SK-N-SH treated with all-trans-retinoic acid at 6 μM for 48 hours (cell line): Measurements from ENCODE around the gene SLC38A9.

Source experiments
- ARNTL ChIP-seq: fragments of 450-650 bp; formaldehyde crosslinking; IDR thresholded peaks from 2 replicates; pipeline ENCODE4 v1.5.0; 2020; ENCODE audit warnings: low read depth, mild to moderate bottlenecking, moderate library complexity, borderline replicate concordance
- ISL1 ChIP-seq: fragments of 250-450 bp; sonication (Bioruptor Pico); IDR thresholded peaks from 2 replicates; pipeline ENCODE4 v2.1.2; 2022; ENCODE audit warnings: mild to moderate bottlenecking, moderate library complexity
- RARB ChIP-seq: fragments of 250-450 bp; sonication (Bioruptor Pico); IDR thresholded peaks from 2 replicates; pipeline ENCODE4 v1.8.0; 2021; ENCODE audit warnings: mild to moderate bottlenecking, moderate library complexity
- TOX ChIP-seq: fragments of 250-450 bp; sonication (Bioruptor Pico); IDR thresholded peaks from 2 replicates; pipeline ENCODE4 v1.8.0; 2021; ENCODE audit warnings: mild to moderate bottlenecking, moderate library complexity, borderline replicate concordance
- ZC3H10 ChIP-seq: fragments of 250-450 bp; sonication (Bioruptor Pico); IDR thresholded peaks from 2 replicates; pipeline ENCODE4 v1.5.1; 2021; ENCODE audit warnings: mild to moderate bottlenecking, moderate library complexity
- ZNF565 ChIP-seq: fragments of 450-650 bp; formaldehyde crosslinking; conservative IDR thresholded peaks from 2 replicates; pipeline ENCODE4 v1.5.0; 2020; ENCODE audit warnings: low read depth, mild to moderate bottlenecking, moderate library complexity
- ZNF70 ChIP-seq: fragments of 450-650 bp; formaldehyde crosslinking; IDR thresholded peaks from 2 replicates; pipeline ENCODE4 v1.5.0; 2020; ENCODE audit warnings: mild to moderate bottlenecking, moderate library complexity
- TF ChIP-seq, protein P1 (sequence below): fragments of 250-450 bp; sonication (Bioruptor Pico); IDR thresholded peaks from 2 replicates; pipeline ENCODE4 v1.5.1; 2020; ENCODE audit warnings: low read depth, mild to moderate bottlenecking, moderate library complexity
- TF ChIP-seq, protein P2 (sequence below): fragments of 250-450 bp; sonication (Bioruptor Pico); IDR thresholded peaks from 2 replicates; pipeline ENCODE4 v1.8.0; 2021; ENCODE audit warnings: low read depth, mild to moderate bottlenecking, moderate library complexity, borderline replicate concordance

DNA sequence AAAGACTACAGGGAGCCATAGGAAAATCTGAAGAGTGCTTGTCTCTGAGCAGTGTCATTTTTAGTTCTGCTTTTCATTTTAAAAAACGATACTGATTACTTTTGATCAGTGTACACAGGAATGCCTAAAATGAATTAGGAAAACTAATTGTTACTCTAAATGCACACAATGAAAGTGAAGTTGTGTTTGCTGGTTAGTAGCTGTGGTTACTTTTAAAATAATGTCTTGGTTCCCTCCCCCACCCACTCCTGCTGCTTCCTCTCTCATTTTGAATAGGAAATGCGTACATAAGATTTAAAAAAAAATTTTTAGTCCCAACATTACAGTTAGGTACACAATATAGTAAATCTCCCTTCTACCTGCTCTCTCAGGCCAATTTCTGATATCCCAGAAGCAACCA lies 129.9 kb downstream of the SLC38A9 start:
- no peak for TF ChIP-seq ARNTL (CRISPR knock-in tag)
- TF ChIP-seq ZC3H10 (CRISPR knock-in tag): no peak
- no peak for TF ChIP-seq ZNF565 (CRISPR knock-in tag)
- TF ChIP-seq RARB (CRISPR knock-in tag): no peak
- no peak for TF ChIP-seq ISL1 (CRISPR knock-in tag)
- TF ChIP-seq, protein P1, sequence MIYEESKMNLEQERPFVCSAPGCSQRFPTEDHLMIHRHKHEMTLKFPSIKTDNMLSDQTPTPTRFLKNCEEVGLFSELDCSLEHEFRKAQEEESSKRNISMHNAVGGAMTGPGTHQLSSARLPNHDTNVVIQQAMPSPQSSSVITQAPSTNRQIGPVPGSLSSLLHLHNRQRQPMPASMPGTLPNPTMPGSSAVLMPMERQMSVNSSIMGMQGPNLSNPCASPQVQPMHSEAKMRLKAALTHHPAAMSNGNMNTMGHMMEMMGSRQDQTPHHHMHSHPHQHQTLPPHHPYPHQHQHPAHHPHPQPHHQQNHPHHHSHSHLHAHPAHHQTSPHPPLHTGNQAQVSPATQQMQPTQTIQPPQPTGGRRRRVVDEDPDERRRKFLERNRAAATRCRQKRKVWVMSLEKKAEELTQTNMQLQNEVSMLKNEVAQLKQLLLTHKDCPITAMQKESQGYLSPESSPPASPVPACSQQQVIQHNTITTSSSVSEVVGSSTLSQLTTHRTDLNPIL: no peak
- no peak for TF ChIP-seq ZNF70 (CRISPR knock-in tag)
- TF ChIP-seq TOX (CRISPR knock-in tag): no peak
- TF ChIP-seq, protein P2, sequence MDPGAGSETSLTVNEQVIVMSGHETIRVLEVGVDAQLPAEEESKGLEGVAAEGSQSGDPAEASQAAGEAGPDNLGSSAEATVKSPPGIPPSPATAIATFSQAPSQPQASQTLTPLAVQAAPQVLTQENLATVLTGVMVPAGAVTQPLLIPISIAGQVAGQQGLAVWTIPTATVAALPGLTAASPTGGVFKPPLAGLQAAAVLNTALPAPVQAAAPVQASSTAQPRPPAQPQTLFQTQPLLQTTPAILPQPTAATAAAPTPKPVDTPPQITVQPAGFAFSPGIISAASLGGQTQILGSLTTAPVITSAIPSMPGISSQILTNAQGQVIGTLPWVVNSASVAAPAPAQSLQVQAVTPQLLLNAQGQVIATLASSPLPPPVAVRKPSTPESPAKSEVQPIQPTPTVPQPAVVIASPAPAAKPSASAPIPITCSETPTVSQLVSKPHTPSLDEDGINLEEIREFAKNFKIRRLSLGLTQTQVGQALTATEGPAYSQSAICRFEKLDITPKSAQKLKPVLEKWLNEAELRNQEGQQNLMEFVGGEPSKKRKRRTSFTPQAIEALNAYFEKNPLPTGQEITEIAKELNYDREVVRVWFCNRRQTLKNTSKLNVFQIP: no peak
